ENCODE measurements around the gene FHAD1. TPM values are rescaled to one million over a fixed set of nuclear protein-coding genes. Genes with fewer than 3 reads are reported as not detected.
"Not testable (repeated sequence)": the region's sequence is repeated elsewhere in the genome, so short reads cannot be mapped to it uniquely, and the experiment has no call there.

Gene FHAD1
- polyA plus RNA-seq, 3 donors, result 0.67 to 0.69 TPM; not detected in 1

- Histone ChIP-seq H3K4me2 (replicated peaks; ENCODE audit: extremely low read depth, low read length, poor library complexity, severe bottlenecking) (no peak overlapping the region), H3K9me3 (replicated peaks in 1 of 2; ENCODE audit: control insufficient read depth in 1 of 2, insufficient read depth in 1 of 2, low read length in 2 of 2) (no peaks in the 10 kb centered on the region), H3K4me1 (ENCODE audit: control insufficient read depth in 1 of 2, insufficient read depth in 2 of 2, low read length in 2 of 2) (peaks cover 0 to 2% of the 10 kb centered on the region in 2 donors), H4K20me1 (ENCODE audit: insufficient read depth, low read length) (no peaks in the 10 kb centered on the region), H3K79me2 (ENCODE audit: insufficient read depth, low read length) (no peaks in the 10 kb centered on the region), H3K4me3 (replicated peaks in 1 of 3; ENCODE audit: low read depth in 2 of 3, low read length in 3 of 3) (no peak overlapping the region), H3K27me3 (ENCODE audit: control insufficient read depth in 2 of 2, insufficient read depth in 2 of 2, low read length in 2 of 2) (no peaks in the 10 kb centered on the region), H3K36me3 (replicated peaks in 1 of 2; ENCODE audit: control insufficient read depth in 1 of 2, insufficient read depth in 2 of 2, low read length in 2 of 2) (no peaks in the 10 kb centered on the region), H2AFZ (ENCODE audit: insufficient read depth, low read depth, low read length, poor library complexity, severe bottlenecking) (no peak overlapping the region), H3K9ac (ENCODE audit: insufficient read depth, low read length, poor library complexity, severe bottlenecking) (no peak overlapping the region), H3K27ac (ENCODE audit: low read depth in 1 of 2, low read length in 2 of 2) (no peak overlapping the region)
- no peak for DNase-seq
- H3K4me1 Mint-ChIP-seq, result peaks cover 4% of the 10 kb centered on the region
- no peaks in the 10 kb centered on the region for H3K36me3 Mint-ChIP-seq
- peaks cover 0 to 5% (median 5%) of the 10 kb centered on the region in 3 donors for H3K27me3 Mint-ChIP-seq (ENCODE audit: low read depth in 3 of 3)
- WGBS (ENCODE audit: insufficient coverage), result 92% methylated on average over 2 of the region's 7 CpGs
- TF ChIP-seq CTCF (IDR thresholded peaks at IDR 0.05), result no peak
- peaks cover 0 to 7% (median 0%) of the 10 kb centered on the region in 7 donors for H3K9me3 Mint-ChIP-seq
- no peak overlapping the region for H3K27ac Mint-ChIP-seq
- no peak overlapping the region for H3K4me3 Mint-ChIP-seq
- intact Hi-C loops (cut with micrococcal nuclease), result loop anchor here in 1 of 2 donors (2.0 to 10.0 kb wide), 2 partner anchors 177 to 391 kb away; no protein-coding TSS in a partner anchor
Observed at GRCh38 chr1:15305468-15305770, 58.4 kb downstream of the FHAD1 start.

GRCh38 chr1:15306352-15306751 lies 59.3 kb downstream of the FHAD1 start:
- not testable (repeated sequence) for H3K27ac Mint-ChIP-seq; H3K9ac ChIP-seq (ENCODE audit: insufficient read depth, low read length, poor library complexity, severe bottlenecking); H3K4me3 Mint-ChIP-seq; H3K9me3 ChIP-seq (replicated peaks in 1 of 2; ENCODE audit: control insufficient read depth in 1 of 2, insufficient read depth in 1 of 2, low read length in 2 of 2); H3K79me2 ChIP-seq (ENCODE audit: insufficient read depth, low read length); H3K4me1 ChIP-seq (ENCODE audit: control insufficient read depth in 1 of 2, insufficient read depth in 2 of 2, low read length in 2 of 2); H3K27me3 ChIP-seq (ENCODE audit: control insufficient read depth in 2 of 2, insufficient read depth in 2 of 2, low read length in 2 of 2); H3K27ac ChIP-seq (ENCODE audit: low read depth in 1 of 2, low read length in 2 of 2); DNase-seq; H3K36me3 Mint-ChIP-seq; H2AFZ ChIP-seq (ENCODE audit: insufficient read depth, low read depth, low read length, poor library complexity, severe bottlenecking); H3K4me2 ChIP-seq (replicated peaks; ENCODE audit: extremely low read depth, low read length, poor library complexity, severe bottlenecking); H3K4me3 ChIP-seq (replicated peaks in 1 of 3; ENCODE audit: low read depth in 2 of 3, low read length in 3 of 3); H4K20me1 ChIP-seq (ENCODE audit: insufficient read depth, low read length); H3K36me3 ChIP-seq (replicated peaks in 1 of 2; ENCODE audit: control insufficient read depth in 1 of 2, insufficient read depth in 2 of 2, low read length in 2 of 2); H3K4me1 Mint-ChIP-seq; H3K27me3 Mint-ChIP-seq (ENCODE audit: low read depth in 3 of 3)
- intact Hi-C loops (cut with micrococcal nuclease), result loop anchor here in 1 of 2 donors (10.0 kb wide), 1 partner anchor 392 kb away; no protein-coding TSS in a partner anchor
- no CpG with 5 or more reads among the region's 1 CpG for WGBS (ENCODE audit: insufficient coverage)
- peaks cover 0 to 11% (median 3%) of the 10 kb centered on the region in 7 donors for H3K9me3 Mint-ChIP-seq
